Activated CD8-positive, alpha-beta memory T cell treated with anti-CD3 and anti-CD28 coated beads, Interleukin-2, amount 50 U/mL, for 4 hours (primary cell): ENCODE data around the gene COASY.
A peak's percentile ranks its signal among the peaks of the same experiment; 100 is the strongest.
"Not testable (repeated sequence)": the region's sequence is repeated elsewhere in the genome, so short reads cannot be mapped to it uniquely, and the experiment has no call there.

Experiments used
- DNase-seq: peaks from one replicate; pipeline ENCODE4 v3.0.0-alpha.2; 2020

The COASY gene

GRCh38 chr17:42535155-42536047, 26.5 kb upstream of the COASY start:
- no peak for DNase-seq

GRCh38 chr17:42536048-42536371, 25.9 kb upstream of the COASY start, which contains the start of gene NAGLU:
Gene NAGLU (plus strand): TSS chr17:42536241. CDS start chr17:42536273, 32 bp downstream.
- DNase-seq, result peak; percentile 82

GRCh38 chr17:42536372-42537155, 25.4 kb upstream of the COASY start:
- peak; percentile 70 for DNase-seq

- DNase-seq, result no peak
Observed at GRCh38 chr17:42537156-42537805, 24.7 kb upstream of the COASY start.

GRCh38 chr17:42537826-42538451, 24.0 kb upstream of the COASY start:
- no peak for DNase-seq

- DNase-seq, result no peak
Observed at GRCh38 chr17:42538482-42538881, 23.5 kb upstream of the COASY start.

GRCh38 chr17:42540558-42540957, 21.4 kb upstream of the COASY start:
- not testable (repeated sequence) for DNase-seq

GRCh38 chr17:42541041-42541833, 20.7 kb upstream of the COASY start:
- no peak for DNase-seq

- no peak for DNase-seq
Observed at GRCh38 chr17:42543190-42544079, 18.5 kb upstream of the COASY start.

- no peak for DNase-seq
Observed at GRCh38 chr17:42544874-42545283, 17.1 kb upstream of the COASY start.

- not testable (repeated sequence) for DNase-seq
Observed at GRCh38 chr17:42545755-42546505, 16.0 kb upstream of the COASY start.

GRCh38 chr17:42547001-42547461, 14.9 kb upstream of the COASY start:
- no peak for DNase-seq

GRCh38 chr17:42547698-42548069, 14.3 kb upstream of the COASY start:
- DNase-seq, result no peak

- DNase-seq, result peak; percentile 85
Observed at GRCh38 chr17:42548070-42548837, 13.7 kb upstream of the COASY start.

- no peak for DNase-seq
Observed at GRCh38 chr17:42548993-42549755, 12.8 kb upstream of the COASY start.

GRCh38 chr17:42552736-42553135, 9.2 kb upstream of the COASY start, which contains the start of gene HSD17B1:
Gene HSD17B1 (plus strand): TSS chr17:42552923. CDS start chr17:42552934, 11 bp downstream.
- not testable (repeated sequence) for DNase-seq

GRCh38 chr17:42553161-42553818, 8.7 kb upstream of the COASY start:
- DNase-seq, result no peak

GRCh38 chr17:42553866-42554249, 8.1 kb upstream of the COASY start:
- DNase-seq, result no peak
